ENCODE data around the gene ERCC2.

ERCC2 gene

GRCh38 chr19:45402298-45403061 is 32.1 kb upstream of the ERCC2 start:
- peak in 1 of 3 donors; percentile 23 for DNase-seq (ENCODE audit: low read depth in 2 of 3, low spot score in 1 of 3)

GRCh38 chr19:45401815-45402214 is 31.4 kb upstream of the ERCC2 start:
- DNase-seq (ENCODE audit: low read depth in 2 of 3, low spot score in 1 of 3) = no peak

GRCh38 chr19:45400192-45400591 is 29.8 kb upstream of the ERCC2 start:
- DNase-seq (ENCODE audit: low read depth in 2 of 3, low spot score in 1 of 3) = no peak

- no peak for DNase-seq (ENCODE audit: low read depth in 2 of 3, low spot score in 1 of 3)
Observed at GRCh38 chr19:45395821-45396617, 25.6 kb upstream of the ERCC2 start.

- DNase-seq (ENCODE audit: low read depth in 2 of 3, low spot score in 1 of 3) = no peak
Observed at GRCh38 chr19:45391871-45392665, 21.7 kb upstream of the ERCC2 start.

GRCh38 chr19:45391346-45391745 is 21.0 kb upstream of the ERCC2 start:
- DNase-seq (ENCODE audit: low read depth in 2 of 3, low spot score in 1 of 3) = no peak

- DNase-seq (ENCODE audit: low read depth in 2 of 3, low spot score in 1 of 3) = no peak
Observed at GRCh38 chr19:45385392-45386221, 15.2 kb upstream of the ERCC2 start.

GRCh38 chr19:45382426-45382825 is 12.1 kb upstream of the ERCC2 start:
- no peak for DNase-seq (ENCODE audit: low read depth in 2 of 3, low spot score in 1 of 3)

- DNase-seq (ENCODE audit: low read depth in 2 of 3, low spot score in 1 of 3) = no peak
Observed at GRCh38 chr19:45380107-45380506, 9.7 kb upstream of the ERCC2 start.

GRCh38 chr19:45376045-45376724 is 5.8 kb upstream of the ERCC2 start:
- DNase-seq (ENCODE audit: low read depth in 2 of 3, low spot score in 1 of 3) = no peak

- DNase-seq (ENCODE audit: low read depth in 2 of 3, low spot score in 1 of 3) = no peak
Observed at GRCh38 chr19:45368737-45369340, 1.5 kb downstream of the ERCC2 start.

GRCh38 chr19:45368127-45368526 is 2.2 kb downstream of the ERCC2 start:
- DNase-seq (ENCODE audit: low read depth in 2 of 3, low spot score in 1 of 3) = no peak

- DNase-seq (ENCODE audit: low read depth in 2 of 3, low spot score in 1 of 3) = no peak
Observed at GRCh38 chr19:45364696-45365095, 5.7 kb downstream of the ERCC2 start.

- DNase-seq (ENCODE audit: low read depth in 2 of 3, low spot score in 1 of 3) = no peak
Observed at GRCh38 chr19:45363861-45364459, 6.4 kb downstream of the ERCC2 start.

GRCh38 chr19:45362291-45362690 is 8.1 kb downstream of the ERCC2 start:
- DNase-seq (ENCODE audit: low read depth in 2 of 3, low spot score in 1 of 3) = no peak

GRCh38 chr19:45361608-45362007 is 8.8 kb downstream of the ERCC2 start:
- no peak for DNase-seq (ENCODE audit: low read depth in 2 of 3, low spot score in 1 of 3)

- DNase-seq (ENCODE audit: low read depth in 2 of 3, low spot score in 1 of 3) = no peak
Observed at GRCh38 chr19:45358213-45358792, 12.1 kb downstream of the ERCC2 start.

GRCh38 chr19:45357445-45357783 is 13.0 kb downstream of the ERCC2 start:
- no peak for DNase-seq (ENCODE audit: low read depth in 2 of 3, low spot score in 1 of 3)

GRCh38 chr19:45356760-45357444 is 13.5 kb downstream of the ERCC2 start:
- no peak for DNase-seq (ENCODE audit: low read depth in 2 of 3, low spot score in 1 of 3)

Data from stimulated activated CD4-positive, alpha-beta T cell treated with anti-CD3 and anti-CD28 coated beads, Interleukin-12 subunit alpha, Interleukin-12 subunit beta, amount 100 ng/mL, for 48 hours (primary cell).